Medulla oblongata (tissue), 1 donor: Measurements from ENCODE around the gene CRB2.

Experiments
- DNase-seq: peaks from one replicate; pipeline ENCODE4 v3.0.0-alpha.2; 2015; ENCODE audit errors: extremely low spot score

CRB2 gene

GRCh38 chr9:123402981-123403509 lies 47.0 kb downstream of the CRB2 start:
- DNase-seq: peak; percentile 49

- no peak for DNase-seq
Measured at GRCh38 chr9:123406016-123406415, 50.0 kb downstream of the CRB2 start.

- no peak for DNase-seq
Measured at GRCh38 chr9:123406691-123407216, 50.8 kb downstream of the CRB2 start.

GRCh38 chr9:123407217-123407851 lies 51.3 kb downstream of the CRB2 start:
- DNase-seq: no peak

- no peak for DNase-seq
Measured at GRCh38 chr9:123408313-123409262, 52.6 kb downstream of the CRB2 start.

- DNase-seq: no peak
Measured at GRCh38 chr9:123410281-123410910, 54.4 kb downstream of the CRB2 start.

- no peak for DNase-seq
Measured at GRCh38 chr9:123411191-123411590, 55.2 kb downstream of the CRB2 start.

GRCh38 chr9:123411636-123412035 lies 55.6 kb downstream of the CRB2 start:
- no peak for DNase-seq

GRCh38 chr9:123412171-123412820 lies 56.3 kb downstream of the CRB2 start:
- DNase-seq: no peak

GRCh38 chr9:123414204-123414603 lies 58.2 kb downstream of the CRB2 start:
- no peak for DNase-seq

- DNase-seq: no peak
Measured at GRCh38 chr9:123414936-123415930, 59.2 kb downstream of the CRB2 start.

- DNase-seq: no peak
Measured at GRCh38 chr9:123416176-123416575, 60.2 kb downstream of the CRB2 start.

GRCh38 chr9:123417289-123418051 lies 61.5 kb downstream of the CRB2 start:
- no peak for DNase-seq

- DNase-seq: no peak
Measured at GRCh38 chr9:123418052-123418430, 62.0 kb downstream of the CRB2 start.

- DNase-seq: no peak
Measured at GRCh38 chr9:123418506-123418905, 62.5 kb downstream of the CRB2 start.

GRCh38 chr9:123419091-123419490 lies 63.1 kb downstream of the CRB2 start:
- DNase-seq: no peak

GRCh38 chr9:123419721-123420591 lies 64.0 kb downstream of the CRB2 start:
- no peak for DNase-seq

GRCh38 chr9:123420592-123421111 lies 64.7 kb downstream of the CRB2 start:
- DNase-seq: no peak
